ENCODE measurements around the gene SETD1B. TPM values are rescaled to one million over a fixed set of nuclear protein-coding genes. Genes with fewer than 3 reads are reported as not detected.
"Not testable (repeated sequence)": the region's sequence is repeated elsewhere in the genome, so short reads cannot be mapped to it uniquely, and the experiment has no call there.

The SETD1B gene
- total and polyA plus RNA-seq, 2 donors (not counting 1 experiment from before 2014, with no cell fraction given): 1.2 to 3.5 TPM

DNA sequence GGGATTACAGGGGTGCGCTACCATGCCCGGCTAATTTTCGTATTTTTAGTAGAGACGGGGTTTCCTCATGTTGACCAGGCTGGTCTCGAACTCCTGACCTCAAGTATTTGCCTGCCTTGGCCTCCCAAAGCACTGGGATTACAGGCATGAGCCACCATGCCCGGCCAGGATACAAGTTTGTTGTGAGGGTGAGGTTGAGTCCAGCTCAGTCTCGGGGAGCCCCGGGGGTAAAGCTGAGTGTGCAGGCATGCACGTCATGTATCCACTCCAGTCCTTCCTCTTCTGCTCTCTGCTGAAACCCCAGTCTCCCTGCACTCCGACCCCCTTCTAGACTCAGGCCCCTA, 54.5 kb downstream of the SETD1B start:
- Histone ChIP-seq H3K36me3 (ENCODE audit: control insufficient read depth, insufficient read depth, low read length) (no peaks in the 10 kb centered on the region), H3K4me1 (ENCODE audit: control insufficient read depth, extremely low read depth, insufficient read depth, low read length) (peaks cover 9% of the 10 kb centered on the region), H3K4me3 (replicated peaks in 1 of 4; ENCODE audit: control extremely low read depth in 1 of 4, insufficient read depth in 1 of 4, low read depth in 3 of 4, low read length in 4 of 4) (no peak overlapping the region), H3K9me3 (ENCODE audit: control insufficient read depth, insufficient read depth, low read depth, low read length) (no peaks in the 10 kb centered on the region), H3K27me3 (ENCODE audit: control insufficient read depth, insufficient read depth, low read length) (no peaks in the 10 kb centered on the region), H2AFZ (ENCODE audit: low read length) (no peak overlapping the region), H4K20me1 (ENCODE audit: control insufficient read depth, extremely low read depth, insufficient read depth, low read length) (no peaks in the 10 kb centered on the region), H3K4me2 (ENCODE audit: extremely low read depth, insufficient read depth, low read length) (no peak overlapping the region), H3K27ac (ENCODE audit: insufficient read depth, low read length) (peak overlapping the region; percentile 71), H3K79me2 (ENCODE audit: control insufficient read depth, insufficient read depth, low read length) (no peaks in the 10 kb centered on the region), H3K9ac (ENCODE audit: insufficient read depth, low read length) (no peak overlapping the region)
- TF ChIP-seq CTCF (conservative IDR thresholded peaks at IDR 0.05 in 1 of 2, IDR thresholded peaks at IDR 0.05 in 1 of 2; ENCODE audit: low read depth in 1 of 2, low read length in 2 of 2): no peak
- no peak for TF ChIP-seq EZH2 (IDR thresholded peaks at IDR 0.05; ENCODE audit: low read length, missing control alignments)
- DNase-seq (ENCODE audit: low read depth in 2 of 2): no peak

- H3K9ac ChIP-seq (ENCODE audit: insufficient read depth, low read length): no peak within 1 kb of the TSS
- H3K79me2 ChIP-seq (ENCODE audit: control insufficient read depth, insufficient read depth, low read length): no peaks in the 10 kb centered on the region
- TF ChIP-seq EZH2 (IDR thresholded peaks at IDR 0.05; ENCODE audit: low read length, missing control alignments) (no peak), CTCF (conservative IDR thresholded peaks at IDR 0.05 in 1 of 2, IDR thresholded peaks at IDR 0.05 in 1 of 2; ENCODE audit: low read depth in 1 of 2, low read length in 2 of 2) (no peak)
- H4K20me1 ChIP-seq (ENCODE audit: control insufficient read depth, extremely low read depth, insufficient read depth, low read length): no peaks in the 10 kb centered on the region
- H3K27ac ChIP-seq (ENCODE audit: insufficient read depth, low read length): peak within 1 kb of the TSS; percentile 71
- H3K9me3 ChIP-seq (ENCODE audit: control insufficient read depth, insufficient read depth, low read depth, low read length): no peaks in the 10 kb centered on the region
- H3K4me1 ChIP-seq (ENCODE audit: control insufficient read depth, extremely low read depth, insufficient read depth, low read length): peaks cover 9% of the 10 kb centered on the region
- no peak within 1 kb of the TSS for H3K4me3 ChIP-seq (replicated peaks in 1 of 4; ENCODE audit: control extremely low read depth in 1 of 4, insufficient read depth in 1 of 4, low read depth in 3 of 4, low read length in 4 of 4)
- H3K27me3 ChIP-seq (ENCODE audit: control insufficient read depth, insufficient read depth, low read length): no peaks in the 10 kb centered on the region
- H3K4me2 ChIP-seq (ENCODE audit: extremely low read depth, insufficient read depth, low read length): peak within 1 kb of the TSS; percentile 70
- peak within 1 kb of the TSS; percentile 39 for H2AFZ ChIP-seq (ENCODE audit: low read length)
- H3K36me3 ChIP-seq (ENCODE audit: control insufficient read depth, insufficient read depth, low read length): no peaks in the 10 kb centered on the region
- DNase-seq (ENCODE audit: low read depth in 2 of 2): peak; percentile 84 to 87
These were observed 55.1 kb downstream of the SETD1B start, which contains the start of gene HPD for GRCh38 chr12:121858662-121859572. HPD (minus strand) TSS chr12:121858859; CDS start chr12:121858823, 36 bp downstream.

DNA sequence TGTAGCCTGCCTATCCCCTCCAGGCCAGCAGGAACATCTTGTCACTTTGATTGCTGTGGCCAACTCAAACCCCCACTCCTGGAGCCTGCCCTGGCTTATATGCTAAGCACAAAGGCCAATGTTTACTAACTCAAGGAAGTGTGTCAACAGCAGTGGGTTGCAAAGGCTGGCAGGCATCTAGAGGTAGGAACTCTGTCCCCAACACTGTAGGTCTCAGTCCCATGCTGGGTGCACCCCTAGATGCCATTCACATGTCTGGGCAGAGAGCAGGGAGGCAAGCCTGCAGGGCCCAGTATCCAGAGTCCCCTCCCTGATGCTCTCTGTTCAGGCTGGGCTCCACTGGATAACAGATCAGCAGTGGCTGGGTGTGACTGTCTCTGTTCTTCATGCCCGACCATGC, 56.4 kb downstream of the SETD1B start:
- peaks cover 9% of the 10 kb centered on the region for H3K4me1 ChIP-seq (ENCODE audit: control insufficient read depth, extremely low read depth, insufficient read depth, low read length)
- no peak overlapping the region for H3K9ac ChIP-seq (ENCODE audit: insufficient read depth, low read length)
- no peaks in the 10 kb centered on the region for H3K36me3 ChIP-seq (ENCODE audit: control insufficient read depth, insufficient read depth, low read length)
- H3K4me2 ChIP-seq (ENCODE audit: extremely low read depth, insufficient read depth, low read length): no peak overlapping the region
- H3K27ac ChIP-seq (ENCODE audit: insufficient read depth, low read length): no peak overlapping the region
- no peaks in the 10 kb centered on the region for H4K20me1 ChIP-seq (ENCODE audit: control insufficient read depth, extremely low read depth, insufficient read depth, low read length)
- no peak for TF ChIP-seq CTCF (conservative IDR thresholded peaks at IDR 0.05 in 1 of 2, IDR thresholded peaks at IDR 0.05 in 1 of 2; ENCODE audit: low read depth in 1 of 2, low read length in 2 of 2)
- no peak for TF ChIP-seq EZH2 (IDR thresholded peaks at IDR 0.05; ENCODE audit: low read length, missing control alignments)
- H3K27me3 ChIP-seq (ENCODE audit: control insufficient read depth, insufficient read depth, low read length): no peaks in the 10 kb centered on the region
- no peaks in the 10 kb centered on the region for H3K9me3 ChIP-seq (ENCODE audit: control insufficient read depth, insufficient read depth, low read depth, low read length)
- H3K79me2 ChIP-seq (ENCODE audit: control insufficient read depth, insufficient read depth, low read length): no peaks in the 10 kb centered on the region
- no peak overlapping the region for H3K4me3 ChIP-seq (replicated peaks in 1 of 4; ENCODE audit: control extremely low read depth in 1 of 4, insufficient read depth in 1 of 4, low read depth in 3 of 4, low read length in 4 of 4)
- no peak for DNase-seq (ENCODE audit: low read depth in 2 of 2)
- no peak overlapping the region for H2AFZ ChIP-seq (ENCODE audit: low read length)

DNA sequence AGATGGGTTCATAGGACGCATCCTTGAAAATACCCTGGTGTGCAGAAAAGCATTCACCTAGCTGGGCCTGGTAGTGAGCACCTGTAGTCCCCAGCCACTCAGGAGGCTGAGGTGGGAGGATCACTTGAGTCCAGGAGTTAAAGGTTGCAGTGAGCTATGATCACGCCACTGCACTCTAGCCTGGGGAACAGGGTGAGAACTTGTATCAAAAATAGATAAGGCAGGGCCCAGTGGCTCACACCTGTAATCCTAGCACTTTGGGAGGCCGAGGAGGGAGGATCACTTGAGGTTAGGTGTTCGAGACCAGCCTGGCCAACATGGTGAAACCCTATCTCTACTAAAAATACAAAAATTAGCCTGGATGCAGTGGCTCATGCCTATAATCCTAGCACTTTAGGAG, 56.9 kb downstream of the SETD1B start:
- H3K27ac ChIP-seq (ENCODE audit: insufficient read depth, low read length); H2AFZ ChIP-seq (ENCODE audit: low read length); H3K4me1 ChIP-seq (ENCODE audit: control insufficient read depth, extremely low read depth, insufficient read depth, low read length); H3K27me3 ChIP-seq (ENCODE audit: control insufficient read depth, insufficient read depth, low read length); H3K36me3 ChIP-seq (ENCODE audit: control insufficient read depth, insufficient read depth, low read length); H4K20me1 ChIP-seq (ENCODE audit: control insufficient read depth, extremely low read depth, insufficient read depth, low read length); H3K79me2 ChIP-seq (ENCODE audit: control insufficient read depth, insufficient read depth, low read length); H3K4me3 ChIP-seq (replicated peaks in 1 of 4; ENCODE audit: control extremely low read depth in 1 of 4, insufficient read depth in 1 of 4, low read depth in 3 of 4, low read length in 4 of 4); H3K4me2 ChIP-seq (ENCODE audit: extremely low read depth, insufficient read depth, low read length); H3K9me3 ChIP-seq (ENCODE audit: control insufficient read depth, insufficient read depth, low read depth, low read length); H3K9ac ChIP-seq (ENCODE audit: insufficient read depth, low read length); DNase-seq (ENCODE audit: low read depth in 2 of 2): not testable (repeated sequence)

Measured in fibroblast of lung (primary cell).